Measurements from ENCODE around the gene CPM.
"Not testable (repeated sequence)": the region's sequence is repeated elsewhere in the genome, so short reads cannot be mapped to it uniquely, and the experiment has no call there.

Gene CPM

GRCh38 chr12:68825569-68826217 lies 107.3 kb downstream of the CPM start:
- DNase-seq (ENCODE audit: low read depth): no peak

DNA sequence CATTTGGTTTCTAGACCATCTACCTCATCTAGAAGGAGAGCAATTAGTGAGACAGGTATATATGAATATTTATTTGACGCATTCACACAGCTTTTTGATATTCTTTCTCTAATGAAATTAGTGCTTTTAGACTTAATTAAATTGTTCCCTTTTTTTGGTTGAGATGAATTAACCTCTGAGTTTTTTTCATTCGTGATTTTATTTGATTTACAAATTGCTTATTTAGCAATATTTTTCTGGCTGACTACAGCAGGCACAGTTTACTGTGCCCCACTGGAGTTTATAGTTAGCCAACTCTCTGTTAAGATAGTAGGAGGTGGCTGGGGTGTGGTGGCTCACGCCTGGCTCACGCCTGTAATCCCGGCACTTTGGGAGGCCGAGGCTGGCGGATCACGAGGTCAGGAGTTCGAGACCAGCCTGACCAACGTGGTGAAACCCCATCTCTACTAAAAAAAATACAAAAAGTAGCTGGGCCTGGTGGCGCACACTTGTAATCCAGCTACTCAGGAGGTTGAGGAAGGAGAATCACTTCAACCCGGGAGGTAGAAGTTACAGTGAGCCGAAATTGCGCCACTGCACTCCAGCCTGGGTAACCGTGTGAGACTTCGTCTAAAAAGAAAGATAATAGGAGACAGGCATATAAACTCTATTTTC lies 108.2 kb downstream of the CPM start:
- DNase-seq (ENCODE audit: low read depth): no peak

DNA sequence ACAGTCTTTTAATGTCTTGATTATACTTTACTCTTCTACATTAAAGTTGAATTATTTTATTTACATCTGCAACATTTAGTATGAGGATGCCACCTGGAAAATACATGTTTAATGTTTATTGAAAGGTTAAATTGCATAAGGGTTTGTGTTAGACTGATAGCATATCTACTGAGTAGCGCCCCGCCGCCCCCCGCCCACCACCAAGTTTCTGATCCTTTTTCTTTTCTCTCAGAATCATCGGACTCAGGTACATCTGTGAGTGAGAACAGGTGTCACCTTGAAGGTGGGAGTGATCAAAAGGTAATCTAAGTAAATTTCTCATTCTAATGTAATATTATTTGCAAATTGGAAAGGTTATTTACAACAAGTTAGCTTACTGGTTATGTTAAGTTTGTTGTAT lies 108.8 kb downstream of the CPM start:
- DNase-seq (ENCODE audit: low read depth): no peak

DNA sequence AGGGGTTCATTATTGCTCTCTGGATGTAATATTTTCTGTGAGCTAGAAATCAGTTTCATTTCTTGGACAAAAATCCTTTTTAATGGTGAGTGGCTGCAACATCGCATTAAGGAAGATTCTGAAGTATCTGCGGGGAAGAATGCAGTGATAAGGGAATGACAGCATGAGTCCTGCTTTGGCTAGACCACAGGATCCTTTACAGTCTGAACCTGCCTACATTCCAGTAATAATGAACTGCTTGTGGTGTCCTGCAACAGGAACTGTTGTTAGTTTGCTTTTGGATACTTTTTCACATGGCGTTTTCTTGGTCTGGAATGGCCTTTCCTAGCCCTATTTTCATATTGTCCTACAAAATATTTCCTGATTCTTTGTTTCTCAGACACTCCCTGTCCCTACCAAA lies 109.3 kb downstream of the CPM start:
- no peak for DNase-seq (ENCODE audit: low read depth)

GRCh38 chr12:68821357-68822188 lies 111.4 kb downstream of the CPM start:
- no peak for DNase-seq (ENCODE audit: low read depth)

DNA sequence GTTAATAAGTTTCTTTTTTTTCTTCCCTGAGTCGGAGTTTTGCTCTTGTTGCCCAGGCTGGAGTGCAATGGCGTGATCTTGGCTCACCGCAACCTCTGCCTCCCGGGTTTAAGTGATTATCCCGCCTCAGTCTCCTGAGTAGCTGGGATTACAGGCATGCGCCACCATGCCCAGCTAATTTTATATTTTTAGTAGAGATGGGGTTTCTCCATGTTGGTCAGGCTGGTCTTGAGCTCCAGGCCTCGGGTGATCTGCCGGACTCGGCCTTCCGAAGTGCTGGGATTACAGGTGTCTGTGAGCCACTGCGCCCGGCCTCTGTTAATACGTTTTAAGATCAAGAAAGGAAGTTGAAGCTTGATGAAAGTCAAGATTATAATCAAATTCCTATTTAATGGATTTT lies 113.5 kb downstream of the CPM start:
- not testable (repeated sequence) for DNase-seq (ENCODE audit: low read depth)

DNA sequence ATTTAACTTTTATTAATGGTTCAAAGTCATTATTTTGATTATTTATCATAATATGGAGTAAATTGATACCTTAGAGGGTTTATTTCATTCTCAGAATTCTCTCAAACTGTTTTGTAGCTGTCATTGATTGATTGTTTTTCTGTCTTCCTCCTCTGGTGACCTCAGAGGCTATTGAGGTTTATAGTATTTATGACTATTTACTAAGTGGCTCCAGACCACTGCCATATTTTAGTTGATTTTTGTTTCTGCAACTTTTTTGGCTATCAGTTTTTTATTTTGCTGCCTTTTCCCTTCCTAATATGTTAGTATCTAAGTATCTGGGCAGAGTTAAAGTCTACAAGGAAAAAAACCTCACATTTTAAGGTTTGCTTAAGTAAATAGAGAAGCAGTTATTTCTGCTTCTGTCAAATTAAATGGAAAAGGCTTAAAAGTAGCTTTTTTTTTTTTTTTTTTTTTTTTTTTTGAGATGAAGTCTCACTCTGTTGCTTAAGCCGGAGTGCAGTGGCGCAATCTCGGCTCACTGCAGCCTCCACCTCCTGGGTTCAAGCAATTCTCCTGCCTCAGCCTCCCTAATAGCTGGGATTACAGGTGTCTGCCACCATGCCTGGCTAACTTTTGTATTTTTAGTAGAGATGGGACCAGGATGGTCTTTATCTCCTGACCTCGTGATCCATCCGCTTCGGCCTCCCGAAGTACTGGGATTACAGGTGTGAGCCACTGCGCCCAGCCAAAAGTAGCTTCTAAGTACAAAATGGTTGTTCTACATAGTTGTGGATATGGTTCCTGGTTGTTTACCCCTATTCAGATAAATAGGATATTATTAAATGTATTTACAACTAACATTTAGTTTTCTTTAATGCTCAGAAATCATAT lies 116.8 kb downstream of the CPM start:
- no peak for DNase-seq (ENCODE audit: low read depth)

DNA sequence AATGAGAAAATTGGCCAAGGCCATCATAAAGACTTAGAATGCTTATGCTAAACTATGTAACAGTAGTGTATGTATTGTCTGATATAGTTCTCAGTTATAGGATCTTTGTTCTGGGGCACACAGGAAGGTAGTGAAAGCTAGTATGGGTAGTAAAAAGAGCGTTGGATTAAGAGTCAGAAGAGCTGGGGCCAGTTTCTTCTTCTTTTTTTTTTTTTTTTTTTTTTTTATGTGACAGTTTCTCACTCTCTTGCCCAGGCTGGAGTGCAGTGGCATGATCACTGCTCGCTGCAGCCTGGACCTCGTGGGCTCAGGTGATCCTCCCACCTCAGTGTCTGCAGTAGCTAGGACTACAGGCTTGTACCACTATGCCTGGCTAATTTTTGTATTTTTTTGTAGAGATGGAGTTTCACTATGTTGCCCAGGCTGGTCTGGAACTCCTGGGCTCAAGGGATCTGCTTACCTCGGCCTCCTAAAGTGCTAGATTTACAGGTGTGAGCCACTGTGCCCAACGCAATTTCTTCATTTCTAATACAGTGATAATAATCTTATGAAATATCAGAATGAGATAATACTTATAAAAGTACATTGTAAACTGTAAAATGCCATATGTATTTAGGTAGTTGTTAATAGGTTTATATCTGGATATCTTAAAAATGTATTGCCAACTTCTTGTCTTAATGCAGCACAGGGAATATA lies 117.6 kb downstream of the CPM start:
- no peak for DNase-seq (ENCODE audit: low read depth)

- no peak for DNase-seq (ENCODE audit: low read depth)
Measured at GRCh38 chr12:68814490-68815231, 118.3 kb downstream of the CPM start.

GRCh38 chr12:68813242-68813593 lies 119.8 kb downstream of the CPM start:
- DNase-seq (ENCODE audit: low read depth): no peak

DNA sequence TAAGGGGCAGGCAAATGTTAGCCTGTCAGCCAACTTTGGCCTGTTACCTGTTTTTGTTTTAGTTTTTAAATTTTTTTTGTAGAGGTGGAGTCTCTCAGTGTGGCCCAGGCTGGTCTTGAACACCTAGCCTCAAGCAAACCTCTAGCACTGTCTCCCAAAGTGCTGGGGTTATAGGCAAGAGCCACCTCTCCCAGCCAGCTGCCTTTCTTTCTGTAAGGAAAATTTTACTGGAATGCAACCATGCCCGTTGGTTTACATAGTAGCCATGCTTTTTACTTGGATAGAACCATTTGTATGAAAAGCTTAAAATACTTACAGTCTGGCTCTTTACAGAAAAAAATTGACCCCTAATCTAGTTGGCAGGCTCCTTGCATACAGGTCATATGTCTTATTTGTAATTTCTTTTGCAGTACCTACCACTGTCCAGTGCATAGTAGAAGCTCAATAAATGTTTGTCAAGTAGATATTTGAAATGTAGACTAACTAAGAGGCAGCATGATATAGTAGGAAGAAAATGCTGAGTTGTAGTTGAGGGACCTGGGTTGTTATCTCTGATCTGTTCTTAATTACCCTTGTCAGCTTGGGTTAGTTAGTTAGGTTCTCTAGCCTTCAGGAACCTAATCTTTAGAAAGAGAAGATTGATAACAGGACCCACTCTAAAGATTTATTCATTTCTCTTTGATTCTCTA lies 120.3 kb downstream of the CPM start:
- DNase-seq (ENCODE audit: low read depth): no peak

DNA sequence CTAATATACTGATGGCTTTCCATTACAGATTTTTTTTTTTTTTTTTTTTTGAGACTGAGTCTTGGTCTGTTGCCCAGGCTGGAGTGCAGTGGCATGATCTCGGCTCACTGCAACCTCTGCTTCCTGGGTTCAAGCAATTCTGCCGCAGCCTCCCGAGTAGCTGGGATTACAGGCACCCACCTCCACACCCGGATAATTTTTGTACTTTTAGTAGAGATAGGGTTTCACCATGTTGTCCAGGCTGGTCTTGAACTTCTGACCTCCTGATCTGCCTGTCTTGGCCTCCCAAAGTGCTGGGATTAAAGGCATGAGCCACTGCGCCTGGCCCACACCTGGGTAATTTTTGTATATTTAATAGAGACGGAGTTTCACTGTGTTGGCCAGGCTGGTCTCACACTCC lies 121.4 kb downstream of the CPM start:
- not testable (repeated sequence) for DNase-seq (ENCODE audit: low read depth)

DNA sequence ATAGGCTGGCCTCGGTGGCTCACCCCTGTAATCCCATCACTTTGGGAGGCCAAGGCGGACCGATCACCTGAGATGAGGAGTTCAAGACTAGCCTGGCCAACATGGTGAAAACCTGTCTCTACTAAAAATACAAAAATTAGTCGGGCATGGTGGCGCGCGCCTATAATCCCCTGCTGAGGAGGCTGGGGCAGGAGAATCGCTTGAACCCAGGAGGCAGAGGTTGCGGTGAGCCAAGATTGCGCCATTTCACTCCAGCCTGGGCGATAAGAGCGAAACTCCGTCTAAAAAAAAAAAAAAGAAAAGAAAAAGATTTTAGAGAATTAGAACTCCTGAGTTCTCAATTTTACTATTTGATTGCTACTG lies 123.0 kb downstream of the CPM start:
- not testable (repeated sequence) for DNase-seq (ENCODE audit: low read depth)

DNA sequence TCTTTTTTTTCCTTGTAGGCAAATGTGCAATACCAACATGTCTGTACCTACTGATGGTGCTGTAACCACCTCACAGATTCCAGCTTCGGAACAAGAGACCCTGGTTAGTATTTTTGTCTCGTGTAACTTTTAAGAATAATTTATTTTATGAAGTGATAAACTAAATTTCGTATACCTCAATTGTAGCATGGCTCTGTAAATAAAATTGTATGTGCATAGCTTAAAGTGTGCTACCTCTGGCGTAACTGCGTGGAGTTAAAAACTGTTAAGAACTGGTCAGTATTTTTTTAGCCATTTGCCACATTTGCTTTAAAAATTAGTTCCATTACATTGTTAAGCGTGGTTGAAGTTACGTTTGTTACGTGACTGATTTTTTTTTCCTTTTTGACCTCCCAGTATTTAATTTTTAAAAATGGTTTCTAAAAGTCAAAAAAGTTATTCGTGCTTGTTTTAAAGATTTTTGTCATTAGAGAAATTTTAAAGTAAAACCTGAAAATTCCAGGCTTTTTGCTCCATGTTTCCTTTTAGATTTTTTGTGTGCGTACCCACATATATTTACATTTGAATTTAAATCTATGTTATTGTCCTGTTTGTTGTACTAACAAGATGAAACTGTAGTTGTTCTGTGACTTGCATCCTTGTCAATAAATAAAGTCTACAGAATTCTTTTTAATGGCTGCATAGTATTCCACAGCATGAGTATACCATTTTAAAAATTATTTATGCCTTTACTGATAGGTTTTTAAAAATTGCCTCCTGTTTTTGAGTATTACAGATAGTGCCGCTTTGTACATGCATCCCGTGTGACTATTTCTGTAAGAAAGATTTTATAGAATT lies 123.6 kb downstream of the CPM start:
- DNase-seq (ENCODE audit: low read depth): no peak

GRCh38 chr12:68808388-68809189 lies 124.4 kb downstream of the CPM start:
- peak; percentile 25 for DNase-seq (ENCODE audit: low read depth)

DNA sequence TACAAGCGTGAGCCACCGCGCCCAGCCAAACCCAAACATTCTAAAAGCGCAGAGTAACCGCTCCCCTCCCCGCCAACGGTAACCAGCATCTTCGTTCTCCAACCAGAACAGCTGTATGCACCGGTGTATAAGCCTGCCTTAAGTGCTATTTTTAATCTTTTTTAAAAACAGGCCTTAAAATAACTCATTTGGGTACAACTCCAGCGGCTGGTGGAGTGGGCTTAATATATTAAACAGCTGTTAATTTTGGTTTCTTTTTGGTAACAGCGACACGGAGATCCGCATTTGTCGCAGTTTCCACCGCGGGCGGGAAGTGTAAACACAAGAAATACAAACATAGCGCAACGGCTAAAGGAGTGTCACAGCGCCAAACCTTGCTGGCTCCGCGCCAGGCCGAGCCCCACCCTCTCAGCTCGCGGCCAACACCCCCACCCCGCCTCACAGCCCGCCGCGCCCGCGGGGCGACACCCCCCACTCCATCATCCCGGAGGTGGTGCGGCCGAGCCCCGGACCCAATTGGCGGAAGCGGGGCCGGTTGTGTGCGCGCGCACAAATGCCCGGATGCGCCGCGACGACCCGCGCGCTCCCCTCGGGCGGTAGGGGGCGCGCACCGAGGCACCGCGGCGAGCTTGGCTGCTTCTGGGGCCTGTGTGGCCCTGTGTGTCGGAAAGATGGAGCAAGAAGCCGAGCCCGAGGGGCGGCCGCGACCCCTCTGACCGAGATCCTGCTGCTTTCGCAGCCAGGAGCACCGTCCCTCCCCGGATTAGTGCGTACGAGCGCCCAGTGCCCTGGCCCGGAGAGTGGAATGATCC lies 125.2 kb downstream of the CPM start, which contains the start of gene MDM2:
MDM2 (plus strand) TSS at position 602 of the 812 bp plus-strand sequence. CDS start 301 bp downstream, outside the sequence.
- peak; percentile 96 for DNase-seq (ENCODE audit: low read depth)

DNA sequence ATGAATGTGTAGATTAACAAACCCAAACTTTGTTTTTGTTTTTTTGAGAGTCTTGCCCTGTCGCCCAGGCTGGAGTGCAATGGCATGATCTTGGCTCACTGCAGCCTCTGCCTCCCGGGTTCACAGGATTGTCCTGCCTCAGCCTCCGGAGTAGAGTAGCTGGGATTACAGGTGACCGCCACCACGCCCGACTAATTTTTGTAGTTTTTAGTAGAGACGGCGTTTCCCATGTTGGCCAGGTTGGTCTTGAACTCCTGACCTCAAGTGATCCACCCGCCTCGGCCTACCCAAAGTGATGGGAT lies 125.7 kb downstream of the CPM start:
- not testable (repeated sequence) for DNase-seq (ENCODE audit: low read depth)
